ENCODE data around the gene TINAG. TPM values are rescaled to one million over a fixed set of nuclear protein-coding genes. Genes with fewer than 3 reads are reported as not detected.
A peak's percentile ranks its signal among the peaks of the same experiment; 100 is the strongest.

Gene TINAG
- total RNA-seq, 1 donor from 2014 or later = not detected

GRCh38 chr6:54267798-54268197 lies 40.4 kb upstream of the TINAG start:
- no peaks in the 10 kb centered on the region for H3K36me3 Mint-ChIP-seq
- no peaks in the 10 kb centered on the region for H4K20me1 ChIP-seq (ENCODE audit: low read depth)
- DNase-seq (ENCODE audit: low spot score) = peak; percentile 73
- H3K4me3 ChIP-seq = no peak overlapping the region
- H3K4me3 Mint-ChIP-seq = no peak overlapping the region
- no peak overlapping the region for H2AFZ ChIP-seq (replicated peaks)
- no peaks in the 10 kb centered on the region for H3K27me3 ChIP-seq
- H3K27me3 Mint-ChIP-seq (ENCODE audit: insufficient read depth, low read depth) = no peaks in the 10 kb centered on the region
- H3K4me1 Mint-ChIP-seq = no peaks in the 10 kb centered on the region
- H3K36me3 ChIP-seq = no peaks in the 10 kb centered on the region
- no peak overlapping the region for H3K9ac ChIP-seq
- no peak overlapping the region for H3K4me2 ChIP-seq
- no peak for TF ChIP-seq EZH2phosphoT487 (IDR thresholded peaks at IDR 0.05)
- TF ChIP-seq EZH2 (IDR thresholded peaks at IDR 0.05) = no peak
- peak; percentile 70 for TF ChIP-seq CTCF (IDR thresholded peaks at IDR 0.05)
- H3K9me3 Mint-ChIP-seq = no peaks in the 10 kb centered on the region
- no peaks in the 10 kb centered on the region for H3K9me3 ChIP-seq (ENCODE audit: low read depth)
- no peaks in the 10 kb centered on the region for H3K79me2 ChIP-seq (ENCODE audit: low read depth)
- no peak overlapping the region for H3K27ac ChIP-seq
- H3K4me1 ChIP-seq = peaks cover 2% of the 10 kb centered on the region
- H3F3A ChIP-seq (ENCODE audit: low read depth) = no peaks in the 10 kb centered on the region
- no peak overlapping the region for H3K27ac Mint-ChIP-seq

GRCh38 chr6:54273214-54273820 lies 34.9 kb upstream of the TINAG start:
- no peak overlapping the region for H3K9ac ChIP-seq
- H2AFZ ChIP-seq (replicated peaks) = no peak overlapping the region
- H3K9me3 ChIP-seq (ENCODE audit: low read depth) = no peaks in the 10 kb centered on the region
- no peaks in the 10 kb centered on the region for H4K20me1 ChIP-seq (ENCODE audit: low read depth)
- H3K79me2 ChIP-seq (ENCODE audit: low read depth) = no peaks in the 10 kb centered on the region
- Mint-ChIP-seq H3K27ac (no peak overlapping the region), H3K9me3 (no peaks in the 10 kb centered on the region), H3K27me3 (ENCODE audit: insufficient read depth, low read depth) (peaks cover 3% of the 10 kb centered on the region), H3K36me3 (no peaks in the 10 kb centered on the region), H3K4me1 (no peaks in the 10 kb centered on the region), H3K4me3 (no peak overlapping the region)
- no peaks in the 10 kb centered on the region for H3K4me1 ChIP-seq
- H3K36me3 ChIP-seq = no peaks in the 10 kb centered on the region
- H3F3A ChIP-seq (ENCODE audit: low read depth) = no peaks in the 10 kb centered on the region
- no peak overlapping the region for H3K27ac ChIP-seq
- no peak overlapping the region for H3K4me3 ChIP-seq
- no peak for DNase-seq (ENCODE audit: low spot score)
- TF ChIP-seq CTCF (IDR thresholded peaks at IDR 0.05) (no peak), EZH2phosphoT487 (IDR thresholded peaks at IDR 0.05) (no peak), EZH2 (IDR thresholded peaks at IDR 0.05) (no peak)
- H3K4me2 ChIP-seq = no peak overlapping the region
- H3K27me3 ChIP-seq = no peaks in the 10 kb centered on the region

- H2AFZ ChIP-seq (replicated peaks) = no peak overlapping the region
- H3K9me3 ChIP-seq (ENCODE audit: low read depth) = no peaks in the 10 kb centered on the region
- no peak overlapping the region for H3K27ac ChIP-seq
- TF ChIP-seq EZH2phosphoT487 (IDR thresholded peaks at IDR 0.05) = no peak
- TF ChIP-seq CTCF (IDR thresholded peaks at IDR 0.05) = no peak
- TF ChIP-seq EZH2 (IDR thresholded peaks at IDR 0.05) = no peak
- Mint-ChIP-seq H3K27me3 (ENCODE audit: insufficient read depth, low read depth) (peaks cover 7% of the 10 kb centered on the region), H3K36me3 (no peaks in the 10 kb centered on the region), H3K4me3 (no peak overlapping the region), H3K27ac (no peak overlapping the region), H3K4me1 (no peaks in the 10 kb centered on the region), H3K9me3 (no peaks in the 10 kb centered on the region)
- no peaks in the 10 kb centered on the region for H4K20me1 ChIP-seq (ENCODE audit: low read depth)
- H3K4me3 ChIP-seq = no peak overlapping the region
- H3K27me3 ChIP-seq = no peaks in the 10 kb centered on the region
- no peaks in the 10 kb centered on the region for H3K4me1 ChIP-seq
- no peaks in the 10 kb centered on the region for H3F3A ChIP-seq (ENCODE audit: low read depth)
- no peak overlapping the region for H3K9ac ChIP-seq
- no peak overlapping the region for H3K4me2 ChIP-seq
- H3K36me3 ChIP-seq = no peaks in the 10 kb centered on the region
- H3K79me2 ChIP-seq (ENCODE audit: low read depth) = no peaks in the 10 kb centered on the region
- DNase-seq (ENCODE audit: low spot score) = no peak
Observed at GRCh38 chr6:54274383-54274782, 33.9 kb upstream of the TINAG start.
